ENCODE results near the gene EFEMP2.
"Not testable (repeated sequence)": the region's sequence is repeated elsewhere in the genome, so short reads cannot be mapped to it uniquely, and the experiment has no call there.

The EFEMP2 gene

GRCh38 chr11:65850217-65851082 is 22.1 kb downstream of the EFEMP2 start:
- H3K4me3 Mint-ChIP-seq = no peak overlapping the region

GRCh38 chr11:65849771-65850216 is 22.8 kb downstream of the EFEMP2 start:
- Mint-ChIP-seq H3K9me3 (no peaks in the 10 kb centered on the region), H3K4me3 (no peak overlapping the region), H3K36me3 (ENCODE audit: low read depth) (peaks cover 34% of the 10 kb centered on the region), H3K27me3 (no peaks in the 10 kb centered on the region), H3K4me1 (ENCODE audit: low read depth) (peaks cover 13% of the 10 kb centered on the region), H3K27ac (no peak overlapping the region)

More at GRCh38 chr11:65850217-65851082, 22.1 kb downstream of the EFEMP2 start:
- Mint-ChIP-seq H3K27ac (no peak overlapping the region), H3K27me3 (no peaks in the 10 kb centered on the region), H3K4me1 (ENCODE audit: low read depth) (peaks cover 19% of the 10 kb centered on the region), H3K9me3 (no peaks in the 10 kb centered on the region), H3K36me3 (ENCODE audit: low read depth) (peaks cover 41% of the 10 kb centered on the region)

- no peaks in the 10 kb centered on the region for H3K9me3 Mint-ChIP-seq
- H3K4me1 Mint-ChIP-seq (ENCODE audit: low read depth) = peaks cover 9% of the 10 kb centered on the region
- H3K27me3 Mint-ChIP-seq = no peaks in the 10 kb centered on the region
- no peak overlapping the region for H3K4me3 Mint-ChIP-seq
- H3K36me3 Mint-ChIP-seq (ENCODE audit: low read depth) = peaks cover 30% of the 10 kb centered on the region
- H3K27ac Mint-ChIP-seq = no peak overlapping the region
Measured at GRCh38 chr11:65849366-65849765, 23.2 kb downstream of the EFEMP2 start.

GRCh38 chr11:65848693-65849092 is 23.9 kb downstream of the EFEMP2 start:
- H3K36me3 Mint-ChIP-seq (ENCODE audit: low read depth) = peaks cover 23% of the 10 kb centered on the region
- H3K27ac Mint-ChIP-seq; H3K9me3 Mint-ChIP-seq; H3K27me3 Mint-ChIP-seq; H3K4me1 Mint-ChIP-seq (ENCODE audit: low read depth); H3K4me3 Mint-ChIP-seq: not testable (repeated sequence)

GRCh38 chr11:65847746-65848145 is 24.9 kb downstream of the EFEMP2 start:
- no peak overlapping the region for H3K27ac Mint-ChIP-seq
- no peaks in the 10 kb centered on the region for H3K4me1 Mint-ChIP-seq (ENCODE audit: low read depth)
- H3K27me3 Mint-ChIP-seq = no peaks in the 10 kb centered on the region
- peaks cover 14% of the 10 kb centered on the region for H3K36me3 Mint-ChIP-seq (ENCODE audit: low read depth)
- no peak overlapping the region for H3K4me3 Mint-ChIP-seq
- no peaks in the 10 kb centered on the region for H3K9me3 Mint-ChIP-seq

- H3K4me3 Mint-ChIP-seq = no peak overlapping the region
Measured at GRCh38 chr11:65844231-65844872, 28.2 kb downstream of the EFEMP2 start.

GRCh38 chr11:65843811-65844210 is 28.8 kb downstream of the EFEMP2 start:
- Mint-ChIP-seq H3K4me3 (no peak overlapping the region), H3K27me3 (no peaks in the 10 kb centered on the region), H3K36me3 (ENCODE audit: low read depth) (no peaks in the 10 kb centered on the region), H3K27ac (no peak overlapping the region), H3K4me1 (ENCODE audit: low read depth) (no peaks in the 10 kb centered on the region), H3K9me3 (no peaks in the 10 kb centered on the region)

More at GRCh38 chr11:65844231-65844872, 28.2 kb downstream of the EFEMP2 start:
- Mint-ChIP-seq H3K27ac (no peak overlapping the region), H3K36me3 (ENCODE audit: low read depth) (no peaks in the 10 kb centered on the region), H3K4me1 (ENCODE audit: low read depth) (no peaks in the 10 kb centered on the region), H3K9me3 (no peaks in the 10 kb centered on the region), H3K27me3 (no peaks in the 10 kb centered on the region)

GRCh38 chr11:65842144-65842543 is 30.5 kb downstream of the EFEMP2 start:
- no peak overlapping the region for H3K27ac Mint-ChIP-seq
- H3K27me3 Mint-ChIP-seq = no peaks in the 10 kb centered on the region
- no peaks in the 10 kb centered on the region for H3K9me3 Mint-ChIP-seq
- no peak overlapping the region for H3K4me3 Mint-ChIP-seq
- no peaks in the 10 kb centered on the region for H3K36me3 Mint-ChIP-seq (ENCODE audit: low read depth)
- no peaks in the 10 kb centered on the region for H3K4me1 Mint-ChIP-seq (ENCODE audit: low read depth)

GRCh38 chr11:65834202-65834601 is 38.4 kb downstream of the EFEMP2 start:
- Mint-ChIP-seq H3K36me3 (ENCODE audit: low read depth) (no peaks in the 10 kb centered on the region), H3K4me1 (ENCODE audit: low read depth) (peaks cover 31% of the 10 kb centered on the region), H3K9me3 (no peaks in the 10 kb centered on the region), H3K4me3 (no peak overlapping the region), H3K27me3 (peaks cover 17% of the 10 kb centered on the region), H3K27ac (no peak overlapping the region)

- H3K27me3 Mint-ChIP-seq = peaks cover 17% of the 10 kb centered on the region
- no peaks in the 10 kb centered on the region for H3K9me3 Mint-ChIP-seq
- H3K4me3 Mint-ChIP-seq = no peak within 1 kb of the TSS
- H3K4me1 Mint-ChIP-seq (ENCODE audit: low read depth) = peaks cover 37% of the 10 kb centered on the region
- H3K36me3 Mint-ChIP-seq (ENCODE audit: low read depth) = no peaks in the 10 kb centered on the region
- H3K27ac Mint-ChIP-seq = no peak within 1 kb of the TSS
Measured at GRCh38 chr11:65833297-65834030, 39.1 kb downstream of the EFEMP2 start, which contains the start of gene SNX32. Gene SNX32 (plus strand): TSS chr11:65833963. CDS start chr11:65834066, 103 bp downstream.

GRCh38 chr11:65832231-65832630 is 40.4 kb downstream of the EFEMP2 start:
- Mint-ChIP-seq H3K27me3 (peaks cover 17% of the 10 kb centered on the region), H3K4me1 (ENCODE audit: low read depth) (peaks cover 48% of the 10 kb centered on the region), H3K27ac (peak overlapping the region; percentile 70)
- not testable (repeated sequence) for H3K4me3 Mint-ChIP-seq; H3K9me3 Mint-ChIP-seq; H3K36me3 Mint-ChIP-seq (ENCODE audit: low read depth)

- Mint-ChIP-seq H3K9me3 (no peaks in the 10 kb centered on the region), H3K4me1 (ENCODE audit: low read depth) (peaks cover 48% of the 10 kb centered on the region), H3K27me3 (peaks cover 17% of the 10 kb centered on the region), H3K36me3 (ENCODE audit: low read depth) (no peaks in the 10 kb centered on the region), H3K4me3 (no peak overlapping the region), H3K27ac (no peak overlapping the region)
Measured at GRCh38 chr11:65829459-65829858, 43.1 kb downstream of the EFEMP2 start.

- H3K4me1 Mint-ChIP-seq (ENCODE audit: low read depth) = peaks cover 37% of the 10 kb centered on the region
- H3K9me3 Mint-ChIP-seq = no peaks in the 10 kb centered on the region
- peaks cover 12% of the 10 kb centered on the region for H3K27me3 Mint-ChIP-seq
- no peak overlapping the region for H3K4me3 Mint-ChIP-seq
- no peaks in the 10 kb centered on the region for H3K36me3 Mint-ChIP-seq (ENCODE audit: low read depth)
- no peak overlapping the region for H3K27ac Mint-ChIP-seq
Measured at GRCh38 chr11:65826984-65827735, 45.4 kb downstream of the EFEMP2 start.

- H3K9me3 Mint-ChIP-seq = no peaks in the 10 kb centered on the region
- no peak overlapping the region for H3K27ac Mint-ChIP-seq
- H3K36me3 Mint-ChIP-seq (ENCODE audit: low read depth) = no peaks in the 10 kb centered on the region
- peaks cover 13% of the 10 kb centered on the region for H3K4me1 Mint-ChIP-seq (ENCODE audit: low read depth)
- no peaks in the 10 kb centered on the region for H3K27me3 Mint-ChIP-seq
- no peak overlapping the region for H3K4me3 Mint-ChIP-seq
Measured at GRCh38 chr11:65822776-65823528, 49.6 kb downstream of the EFEMP2 start.
